TTC549 (cell line): ENCODE data around the gene LIPE.

ENCODE experiments used
- FAIRE-seq: peaks from 2 replicates; lab custom pipeline; 2012; peaks lifted over from hg19 to GRCh38; lab: Jason Lieb, UNC

The LIPE gene

DNA sequence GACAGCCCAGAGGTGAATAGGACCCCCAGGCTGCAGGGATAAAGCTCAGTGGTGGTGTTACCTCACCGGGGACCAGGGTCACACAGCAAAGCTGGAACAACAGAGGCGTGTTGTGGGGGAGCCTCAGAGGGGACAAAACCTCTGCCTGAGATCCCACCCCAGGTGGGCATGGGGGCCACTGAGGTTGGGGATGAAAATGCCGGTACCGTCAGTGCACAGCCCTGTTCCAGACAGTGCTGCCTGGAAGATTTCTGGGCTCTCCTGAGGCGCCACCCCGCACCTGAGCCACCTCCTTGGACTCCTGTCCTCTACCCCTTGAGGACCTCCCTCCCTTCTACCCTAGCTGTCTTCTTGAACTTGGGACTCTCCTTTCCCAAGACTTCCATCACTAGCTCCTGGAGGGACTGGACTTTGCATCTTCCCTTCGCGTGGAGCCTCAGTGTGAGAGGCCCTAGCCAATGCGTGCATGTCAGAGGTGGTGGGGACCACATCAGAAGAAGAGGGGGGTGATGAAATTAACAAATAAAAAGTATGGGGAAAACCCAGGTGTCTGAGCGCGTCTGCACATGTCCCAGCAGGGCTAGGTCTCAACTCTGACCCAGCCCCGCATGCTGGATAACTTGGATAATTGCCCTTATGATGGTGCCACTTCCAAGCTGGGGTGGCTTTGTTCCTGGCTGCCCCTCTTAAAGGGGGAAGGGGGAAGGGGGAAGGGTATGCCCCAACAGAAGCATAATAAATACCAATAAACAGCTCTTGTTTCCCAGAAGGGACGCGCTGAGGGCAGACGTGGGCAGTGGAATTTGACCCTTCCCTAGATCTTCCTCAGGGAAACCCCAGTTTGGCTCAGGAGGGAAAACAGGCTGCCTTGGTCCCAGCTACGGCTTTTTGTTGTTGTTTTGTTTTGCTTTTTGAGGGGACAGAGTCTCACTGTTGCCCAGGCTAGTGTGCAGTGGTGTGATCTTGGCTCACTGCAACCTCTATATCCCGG is 48.7 kb downstream of the LIPE start:
- no peak for FAIRE-seq

DNA sequence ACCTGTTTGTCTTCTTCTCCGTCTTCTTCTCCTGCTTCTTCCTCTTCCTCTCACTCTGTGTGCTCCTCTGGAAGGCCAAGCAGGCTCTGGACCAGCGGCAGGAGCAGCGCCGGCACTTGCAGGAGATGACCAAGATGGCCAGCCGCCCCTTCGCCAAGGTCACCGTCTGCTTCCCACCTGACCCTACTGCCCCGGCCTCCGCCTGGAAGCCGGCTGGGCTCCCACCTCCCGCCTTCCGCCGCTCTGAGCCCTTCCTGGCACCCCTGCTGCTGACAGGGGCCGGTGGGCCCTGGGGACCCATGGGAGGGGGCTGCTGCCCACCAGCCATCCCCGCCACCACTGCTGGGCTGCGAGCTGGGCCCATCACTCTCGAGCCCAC is 51.0 kb downstream of the LIPE start:
- no peak for FAIRE-seq

DNA sequence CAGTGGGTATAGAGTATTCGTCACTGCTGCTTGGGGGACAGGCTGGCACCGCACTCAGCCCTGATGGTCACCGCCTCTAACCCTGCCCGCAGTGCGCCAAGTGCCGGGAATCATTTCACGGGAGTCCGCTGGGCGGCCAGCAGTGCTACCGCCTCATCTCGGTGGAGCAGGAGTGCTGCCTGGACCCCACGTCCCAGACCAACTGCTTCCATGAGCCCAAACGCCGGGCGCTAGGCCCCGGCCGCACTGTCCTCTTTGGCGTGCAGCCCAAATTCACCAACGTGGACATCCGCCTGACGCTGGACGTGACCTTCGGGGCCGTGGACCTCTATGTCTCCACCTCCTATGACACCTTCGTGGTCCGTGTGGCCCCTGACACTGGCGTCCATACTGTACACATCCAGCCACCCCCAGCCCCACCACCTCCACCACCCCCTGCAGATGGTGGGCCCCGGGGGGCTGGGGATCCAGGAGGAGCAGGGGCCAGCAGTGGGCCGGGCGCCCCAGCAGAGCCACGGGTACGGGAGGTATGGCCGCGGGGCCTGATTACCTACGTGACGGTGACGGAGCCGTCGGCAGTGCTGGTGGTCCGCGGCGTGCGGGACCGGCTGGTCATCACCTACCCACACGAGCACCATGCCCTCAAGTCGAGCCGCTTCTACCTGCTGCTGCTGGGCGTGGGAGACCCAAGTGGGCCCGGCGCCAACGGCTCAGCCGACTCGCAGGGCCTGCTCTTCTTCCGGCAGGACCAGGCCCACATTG is 51.6 kb downstream of the LIPE start:
- no peak for FAIRE-seq

DNA sequence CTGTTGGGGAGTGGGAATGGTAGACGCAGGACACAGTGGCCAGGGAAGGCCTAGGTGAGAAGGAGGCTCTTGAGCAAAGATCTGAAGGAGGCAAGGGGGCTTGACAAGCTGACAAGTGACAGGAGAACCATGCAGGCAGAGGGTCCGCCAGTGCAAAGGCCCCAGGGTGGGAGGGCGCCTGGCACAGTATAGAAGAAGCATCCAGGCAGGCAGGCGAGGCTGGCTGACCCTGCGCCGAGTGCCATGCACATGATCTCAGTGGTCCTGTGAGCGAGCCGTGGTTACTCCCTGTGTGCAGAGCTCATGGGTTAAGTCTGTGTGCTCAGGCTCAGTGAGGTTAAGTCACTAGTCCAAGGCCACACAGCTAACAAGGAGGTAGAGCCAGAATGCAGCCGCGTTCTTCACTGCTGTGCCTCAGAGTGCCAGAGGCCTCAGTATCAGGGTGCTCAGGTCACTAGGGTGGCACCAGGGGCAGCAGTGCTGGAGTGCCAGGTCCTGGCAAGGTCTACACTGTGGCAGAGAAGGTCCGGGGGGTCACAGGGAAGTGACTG is 52.3 kb downstream of the LIPE start:
- no peak for FAIRE-seq

DNA sequence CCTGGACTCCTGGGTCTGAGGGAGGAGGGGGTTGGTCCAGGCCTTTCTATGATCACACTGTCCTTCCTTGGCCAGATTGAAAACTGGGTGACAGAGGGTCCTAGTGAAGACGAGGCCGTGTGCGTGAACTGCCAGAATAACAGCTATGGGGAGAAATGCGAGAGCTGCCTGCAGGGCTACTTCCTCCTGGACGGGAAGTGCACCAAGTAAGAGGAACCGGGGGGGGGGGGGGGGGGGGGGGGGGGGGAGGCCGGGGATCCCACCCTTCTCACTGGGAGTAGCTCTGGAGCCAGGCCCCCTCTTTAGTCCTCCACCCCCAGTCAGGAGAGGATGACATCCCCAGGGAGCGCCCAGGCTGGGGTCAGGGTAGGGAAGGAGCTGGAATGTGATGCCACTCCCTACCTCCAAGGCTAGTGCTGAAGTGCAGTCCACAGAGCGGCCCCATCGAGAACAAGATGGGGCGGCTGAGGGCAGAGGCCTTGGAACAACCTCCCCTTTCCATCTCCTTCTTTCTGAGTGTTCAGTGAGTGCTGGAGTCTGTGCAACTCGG is 56.5 kb downstream of the LIPE start:
- no peak for FAIRE-seq

DNA sequence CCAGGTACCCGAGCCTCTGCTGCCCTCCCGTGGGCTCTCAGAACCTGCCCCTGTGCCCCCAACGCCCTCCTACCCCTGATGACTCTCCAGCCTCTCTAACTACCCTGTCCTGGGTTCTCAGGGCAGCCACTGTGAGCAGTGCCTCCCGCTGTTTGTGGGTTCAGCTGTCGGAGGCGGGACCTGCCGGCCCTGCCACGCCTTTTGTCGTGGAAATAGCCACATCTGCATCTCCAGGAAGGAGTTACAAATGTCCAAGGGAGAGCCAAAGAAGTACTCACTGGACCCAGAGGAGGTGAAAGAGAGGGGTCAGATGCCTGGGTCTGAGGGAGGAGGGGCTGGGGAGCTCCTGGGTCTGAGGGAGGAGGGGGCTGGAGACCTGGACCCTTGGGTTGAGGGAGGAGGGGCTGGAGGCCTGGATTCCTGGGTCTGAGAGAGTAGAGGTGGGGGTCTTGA is 57.1 kb downstream of the LIPE start:
- FAIRE-seq, result no peak

DNA sequence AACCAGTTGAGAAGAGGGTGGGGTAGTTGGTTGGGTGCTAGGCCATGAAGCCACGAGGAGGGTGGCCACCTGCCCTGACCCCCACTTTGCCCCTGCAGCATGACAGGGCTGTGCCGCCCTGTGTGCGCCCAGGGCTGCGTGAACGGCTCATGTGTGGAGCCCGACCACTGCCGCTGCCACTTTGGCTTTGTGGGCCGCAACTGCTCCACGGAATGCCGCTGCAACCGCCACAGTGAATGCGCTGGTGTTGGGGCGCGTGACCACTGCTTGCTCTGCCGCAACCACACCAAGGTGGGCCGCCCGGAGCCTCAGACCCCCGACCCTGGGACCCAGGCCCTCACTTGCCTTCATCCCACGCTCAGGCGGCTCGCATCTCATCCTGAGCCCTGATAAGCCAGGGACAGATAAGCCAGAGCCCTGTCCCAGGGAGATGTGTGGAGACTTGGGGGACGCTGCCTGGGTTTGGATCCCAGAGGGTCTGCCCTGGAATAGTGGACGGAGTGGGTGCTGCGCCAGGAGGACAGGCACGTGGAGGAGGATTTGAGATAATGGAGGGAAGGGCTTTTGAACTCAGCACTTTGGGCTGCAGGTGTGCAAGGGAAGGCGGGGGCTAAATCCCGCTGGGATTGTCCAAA is 57.6 kb downstream of the LIPE start:
- FAIRE-seq, result no peak

DNA sequence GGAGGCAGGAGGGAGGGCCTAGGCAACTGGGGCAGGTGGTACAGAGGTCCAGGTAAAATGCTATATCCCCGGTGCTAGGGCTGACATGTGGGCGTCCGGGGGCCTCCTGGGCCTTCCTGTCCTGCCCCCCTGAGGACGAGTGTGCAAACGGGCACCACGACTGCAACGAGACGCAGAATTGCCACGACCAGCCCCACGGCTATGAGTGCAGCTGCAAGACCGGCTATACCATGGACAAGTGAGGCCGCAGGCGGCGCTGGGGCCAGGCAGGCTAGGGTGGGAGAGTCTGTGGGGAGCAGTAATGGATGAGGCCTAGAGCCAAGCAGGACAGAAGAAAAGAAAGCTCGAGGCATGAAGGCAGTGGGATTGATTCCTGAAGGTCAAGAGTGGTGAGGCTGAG is 58.4 kb downstream of the LIPE start:
- no peak for FAIRE-seq

DNA sequence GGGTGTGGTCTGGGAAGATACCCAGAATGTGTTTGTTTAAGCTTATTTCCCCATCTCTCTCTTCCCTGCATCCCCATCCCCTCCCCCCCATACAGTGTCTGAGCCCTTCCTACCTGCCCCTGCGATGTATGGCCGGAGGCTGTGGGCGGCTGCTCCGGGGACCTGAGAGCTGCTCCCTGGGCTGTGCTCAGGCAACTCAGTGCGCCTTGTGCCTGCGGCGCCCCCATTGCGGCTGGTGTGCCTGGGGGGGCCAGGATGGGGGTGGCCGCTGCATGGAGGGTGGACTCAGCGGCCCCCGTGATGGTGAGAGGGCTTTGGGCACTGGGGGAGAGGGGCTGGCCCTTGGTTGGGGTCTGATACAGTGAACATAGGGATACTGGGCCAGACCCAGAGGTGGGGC is 58.8 kb downstream of the LIPE start:
- no peak for FAIRE-seq

DNA sequence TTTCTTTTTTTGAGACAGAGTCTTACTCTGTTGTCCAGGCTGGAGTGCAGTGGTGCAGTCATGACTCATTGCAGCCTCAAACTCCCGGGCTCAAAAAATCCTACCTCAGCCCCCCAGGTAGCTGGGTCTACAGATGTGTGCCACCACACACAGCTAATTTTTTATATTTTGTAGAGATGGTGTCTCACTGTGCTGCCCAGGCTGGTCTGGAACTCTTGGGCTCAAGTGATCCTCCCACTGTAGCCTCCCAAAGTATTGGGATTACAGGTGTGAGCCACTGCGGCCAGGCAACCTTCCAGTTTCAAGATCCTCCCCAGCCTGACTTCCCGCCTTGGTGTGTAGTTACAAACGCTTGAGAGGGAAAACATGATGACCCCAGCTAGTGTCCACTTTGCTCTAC is 59.3 kb downstream of the LIPE start:
- FAIRE-seq, result no peak

DNA sequence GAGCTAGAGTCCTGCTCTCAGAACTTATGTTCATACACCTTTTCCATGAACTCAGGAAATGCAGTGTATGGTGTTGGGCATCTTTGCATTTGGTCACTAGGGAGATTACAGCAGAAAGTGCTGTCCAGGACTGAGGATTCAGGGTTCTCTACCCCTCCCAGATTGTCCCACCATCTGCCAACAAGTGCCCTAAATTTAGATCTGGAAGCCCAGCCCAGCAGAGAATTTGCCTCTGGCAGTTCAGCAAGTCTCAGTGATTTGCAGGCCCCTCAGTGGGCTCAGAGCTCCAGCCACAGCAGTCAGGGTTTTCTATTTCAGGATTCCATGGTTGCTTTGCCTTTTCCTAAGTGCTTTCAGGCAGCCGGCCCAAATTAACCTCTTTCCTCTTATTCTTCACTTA is 60.5 kb downstream of the LIPE start:
- FAIRE-seq, result no peak

DNA sequence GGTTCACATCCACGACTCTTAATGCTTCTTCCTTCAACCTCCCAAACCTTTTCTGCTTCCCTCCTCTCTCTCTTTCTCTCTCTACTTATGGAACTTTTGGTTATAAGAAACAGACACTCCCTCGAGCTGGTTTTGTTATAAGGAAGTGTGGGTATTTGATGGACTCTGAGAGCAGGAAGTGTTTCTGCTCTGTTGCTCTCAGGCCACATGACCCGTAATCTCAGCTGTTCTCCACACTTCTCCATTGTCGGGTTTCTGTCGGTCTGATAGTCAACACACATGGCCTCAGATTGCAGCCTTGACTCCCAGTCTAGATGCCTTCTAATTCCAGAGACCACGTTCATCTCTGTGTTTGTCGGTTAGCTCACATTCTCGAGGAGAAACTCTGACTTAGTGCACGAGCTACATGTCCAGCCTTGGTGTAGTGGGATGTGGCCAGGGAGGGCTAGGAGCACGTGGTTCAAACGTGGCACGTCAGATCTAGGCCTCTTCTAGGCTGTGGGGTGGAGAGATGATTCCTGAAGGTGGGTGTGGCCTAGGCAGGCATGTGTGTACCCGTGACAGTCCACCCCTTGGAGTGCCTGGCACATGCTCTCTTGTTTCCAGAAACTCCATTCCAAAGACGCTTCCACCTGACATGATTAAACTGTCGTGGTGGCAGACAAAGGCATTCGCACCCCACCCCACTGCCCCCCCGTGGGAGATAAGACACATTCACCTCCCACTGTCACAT is 63.4 kb downstream of the LIPE start:
- FAIRE-seq, result no peak

DNA sequence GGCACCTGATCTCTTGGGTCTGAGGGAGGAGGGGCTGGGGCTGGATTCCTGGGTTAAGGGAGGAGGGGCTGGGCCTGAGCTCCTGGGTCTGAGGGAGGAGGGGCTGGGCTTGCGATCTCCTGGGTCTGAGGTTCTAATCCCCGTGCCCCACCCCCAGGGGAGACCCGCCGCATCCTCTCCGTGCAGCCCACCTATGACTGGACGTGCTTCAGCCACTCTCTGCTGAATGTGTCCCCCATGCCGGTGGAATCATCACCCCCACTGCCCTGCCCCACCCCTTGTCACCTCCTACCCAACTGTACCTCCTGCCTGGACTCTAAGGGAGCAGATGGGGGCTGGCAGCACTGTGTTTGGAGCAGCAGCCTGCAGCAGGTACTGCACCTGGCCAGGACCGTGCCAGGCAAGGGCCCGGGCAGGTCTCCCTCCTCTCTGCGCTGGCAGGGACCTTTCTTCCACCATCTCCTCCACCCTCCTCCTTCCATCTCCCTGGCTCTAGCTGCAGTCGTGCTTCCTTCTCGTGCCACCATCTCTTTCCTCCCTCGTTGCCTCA is 64.2 kb downstream of the LIPE start:
- FAIRE-seq, result no peak

DNA sequence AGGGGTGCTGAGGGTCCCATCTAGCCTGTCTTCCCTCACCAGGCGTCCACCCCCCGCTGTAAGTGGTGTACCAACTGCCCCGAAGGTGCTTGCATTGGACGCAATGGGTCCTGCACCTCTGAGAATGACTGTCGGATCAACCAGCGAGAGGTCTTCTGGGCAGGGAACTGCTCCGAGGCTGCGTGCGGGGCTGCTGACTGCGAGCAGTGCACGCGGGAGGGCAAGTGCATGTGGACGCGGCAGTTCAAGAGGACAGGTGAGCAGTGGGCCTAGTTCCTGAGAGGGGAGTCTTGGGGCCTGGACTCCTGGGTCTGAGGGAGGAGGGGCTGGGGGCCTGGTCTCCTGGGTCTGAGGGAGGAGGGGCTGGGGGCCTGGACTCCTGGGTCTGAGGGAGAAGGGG is 64.8 kb downstream of the LIPE start:
- FAIRE-seq, result no peak

DNA sequence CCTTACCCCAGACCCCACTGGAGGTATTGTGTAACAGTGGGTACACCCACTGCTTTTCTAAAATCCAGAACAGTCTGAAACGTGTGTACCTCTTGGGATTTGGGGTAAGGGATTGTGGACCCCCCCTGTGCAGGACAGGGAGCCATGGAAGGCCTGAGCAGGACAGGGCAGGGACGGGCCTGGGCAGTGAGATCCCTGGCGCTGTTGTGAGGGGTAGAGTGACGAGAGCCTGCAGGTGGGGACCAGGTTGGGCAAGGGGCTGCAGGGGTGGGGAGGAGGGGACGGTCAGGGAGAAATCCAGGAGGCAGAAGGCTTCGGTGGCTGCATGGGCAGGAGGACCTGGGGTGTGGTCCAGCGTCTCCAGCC is 65.7 kb downstream of the LIPE start:
- no peak for FAIRE-seq

DNA sequence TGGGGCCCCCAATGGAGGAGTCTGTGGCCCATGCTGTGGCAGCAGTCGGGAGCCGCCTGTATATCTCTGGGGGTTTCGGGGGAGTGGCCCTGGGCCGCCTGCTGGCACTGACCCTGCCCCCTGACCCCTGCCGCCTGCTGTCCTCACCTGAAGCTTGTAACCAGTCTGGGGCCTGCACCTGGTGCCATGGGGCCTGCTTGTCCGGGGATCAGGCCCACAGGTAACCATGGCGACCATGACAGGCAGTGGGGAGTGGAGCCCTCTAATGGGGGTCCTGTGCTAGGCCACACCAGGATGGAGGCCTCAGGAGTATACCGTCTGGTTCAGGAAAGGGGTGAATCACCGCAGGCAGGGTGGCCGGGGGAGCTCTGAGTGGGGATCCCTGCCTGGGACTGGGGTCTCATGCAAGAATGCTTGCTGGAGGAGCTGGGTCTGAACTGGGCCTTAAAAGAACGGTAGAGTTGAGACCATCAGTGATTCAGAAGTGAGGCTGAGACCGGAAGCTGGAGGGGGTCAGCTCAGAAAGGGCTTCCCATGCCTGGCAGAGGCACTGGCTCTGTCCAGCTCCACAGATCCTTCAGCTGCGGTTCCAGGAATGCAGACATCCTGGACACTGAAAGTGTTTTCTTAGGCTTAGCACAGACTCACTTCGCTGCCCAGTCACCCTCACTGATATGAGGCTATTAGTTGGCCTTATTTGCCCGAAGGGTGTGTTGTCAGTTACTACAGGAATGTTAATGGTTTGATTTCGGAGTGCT is 66.2 kb downstream of the LIPE start:
- FAIRE-seq, result no peak

DNA sequence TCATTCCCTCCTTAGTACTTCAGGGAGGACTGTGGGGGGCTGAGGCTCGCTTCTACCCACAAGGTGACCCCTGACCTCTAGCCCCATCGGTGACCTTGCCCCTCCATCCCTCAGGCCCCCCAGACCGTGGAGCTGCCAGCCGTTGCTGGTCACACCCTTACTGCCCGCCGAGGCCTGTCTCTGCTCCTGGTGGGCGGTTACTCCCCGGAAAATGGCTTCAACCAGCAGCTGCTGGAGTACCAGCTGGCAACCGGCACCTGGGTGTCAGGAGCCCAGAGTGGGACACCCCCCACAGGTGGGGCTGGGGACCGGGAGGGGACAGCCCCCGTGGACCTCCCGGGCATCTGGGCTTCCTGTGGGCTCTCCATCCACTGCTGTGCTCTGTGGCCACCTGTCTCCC is 69.9 kb downstream of the LIPE start:
- no peak for FAIRE-seq

DNA sequence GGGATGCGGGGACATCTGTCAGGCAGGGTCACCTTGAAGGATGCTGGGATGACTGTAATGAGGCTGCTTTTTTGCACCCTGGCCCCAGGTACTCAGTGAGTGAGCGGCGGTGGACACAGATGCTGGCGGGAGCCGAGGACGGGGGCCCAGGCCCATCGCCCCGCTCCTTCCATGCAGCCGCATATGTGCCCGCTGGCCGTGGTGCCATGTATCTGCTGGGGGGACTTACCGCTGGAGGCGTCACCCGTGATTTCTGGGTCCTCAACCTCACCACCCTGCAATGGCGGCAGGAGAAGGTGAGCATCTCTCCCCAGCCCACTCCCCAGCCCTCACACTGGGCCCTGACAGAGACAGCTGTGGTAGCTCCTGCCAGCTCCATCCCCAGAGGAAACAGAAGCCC is 70.5 kb downstream of the LIPE start:
- no peak for FAIRE-seq

DNA sequence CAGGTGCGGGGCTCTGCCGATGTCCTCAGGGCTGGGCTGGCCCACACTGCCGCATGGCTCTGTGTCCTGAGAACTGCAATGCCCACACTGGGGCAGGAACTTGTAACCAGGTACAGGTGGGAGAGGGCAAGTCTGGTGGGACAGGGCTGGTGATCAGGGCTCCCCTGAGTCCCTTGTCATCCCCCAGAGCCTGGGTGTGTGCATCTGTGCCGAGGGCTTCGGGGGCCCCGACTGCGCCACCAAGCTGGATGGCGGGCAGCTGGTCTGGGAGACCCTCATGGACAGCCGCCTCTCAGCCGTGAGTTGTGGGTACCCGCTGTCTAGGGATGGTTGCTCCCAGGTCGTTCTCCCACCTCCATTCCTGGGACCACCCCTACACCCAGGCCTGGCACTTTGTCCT is 71.3 kb downstream of the LIPE start:
- no peak for FAIRE-seq

DNA sequence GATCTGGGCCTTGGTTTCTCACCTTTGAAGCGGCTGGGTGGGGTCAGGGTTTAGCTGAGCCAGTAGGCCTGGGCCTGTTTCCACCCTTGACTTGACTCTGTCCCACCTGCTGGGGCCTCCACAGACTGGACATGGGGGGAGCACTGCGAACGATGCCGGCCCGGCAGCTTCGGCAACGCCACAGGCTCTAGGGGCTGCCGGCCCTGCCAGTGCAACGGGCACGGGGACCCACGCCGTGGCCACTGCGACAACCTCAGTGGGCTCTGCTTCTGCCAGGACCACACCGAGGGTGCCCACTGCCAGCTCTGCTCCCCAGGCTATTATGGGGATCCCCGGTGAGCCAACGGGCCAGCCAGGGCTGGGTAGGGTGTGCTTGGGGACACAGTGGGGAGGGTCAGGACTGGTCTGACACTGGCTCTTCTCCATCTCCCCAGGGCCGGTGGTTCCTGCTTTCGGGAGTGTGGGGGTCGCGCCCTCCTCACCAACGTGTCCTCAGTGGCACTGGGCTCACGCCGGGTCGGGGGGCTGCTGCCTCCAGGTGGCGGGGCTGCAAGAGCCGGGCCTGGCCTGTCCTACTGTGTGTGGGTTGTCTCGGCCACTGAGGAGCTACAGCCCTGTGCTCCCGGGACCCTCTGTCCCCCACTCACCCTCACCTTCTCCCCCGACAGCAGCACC is 73.7 kb downstream of the LIPE start:
- FAIRE-seq, result no peak
